Kidney (tissue), 14 donors: Measurements from ENCODE around the gene MTERF4. TPM values are rescaled to one million over a fixed set of nuclear protein-coding genes. Genes with fewer than 3 reads are reported as not detected.

ENCODE experiments used
- DNase-seq, 5 donors: peaks; one replicate each; pipeline ENCODE4 v3.0.0-alpha.2; 2013 to 2020
- FAIRE-seq: peaks from 2 replicates; lab custom pipeline; 2012; peaks lifted over from hg19 to GRCh38; lab: Jason Lieb, UNC
- H3K27ac ChIP-seq, 2 donors: one replicate each; pipeline ENCODE4 v1.7.0; 2013; ENCODE audit warnings: low read depth in 2 of 2, low read length in 2 of 2, inconsistent platforms in 1 of 2
- H3K27me3 ChIP-seq: one replicate; pipeline ENCODE4 v1.7.1; 2013; ENCODE audit warnings: low read length, inconsistent platforms; ENCODE audit not compliant: control insufficient read depth, insufficient read depth
- H3K36me3 ChIP-seq, 3 donors: one replicate each; pipeline versions ENCODE4 v1.7.0 to v1.7.1; 2013; ENCODE audit warnings: low read length in 3 of 3, control low read depth in 1 of 3, inconsistent platforms in 1 of 3; ENCODE audit not compliant: insufficient read depth in 3 of 3, control insufficient read depth in 2 of 3
- H3K4me1 ChIP-seq, 3 donors: one replicate each; pipeline versions ENCODE4 v1.7.0 to v1.7.1; 2013; ENCODE audit warnings: low read length in 3 of 3, inconsistent platforms in 1 of 3, low read depth in 1 of 3; ENCODE audit not compliant: control insufficient read depth in 2 of 3, insufficient read depth in 2 of 3
- H3K4me3 ChIP-seq, 3 donors: one replicate each; pipeline versions ENCODE4 v1.7.0 to v1.8.1; 2013; ENCODE audit warnings: low read length in 3 of 3, control low read depth in 1 of 3, inconsistent platforms in 1 of 3
- H3K9ac ChIP-seq, 3 donors: one replicate each; pipeline versions ENCODE4 v1.7.0 to v1.7.1; 2013; ENCODE audit warnings: low read length in 3 of 3, control low read depth in 1 of 3, inconsistent platforms in 1 of 3
- H3K9me3 ChIP-seq, 3 donors: one replicate each; pipeline versions ENCODE4 v1.7.0 to v1.7.1; 2013; ENCODE audit warnings: low read length in 3 of 3, control low read depth in 1 of 3, inconsistent platforms in 1 of 3; ENCODE audit not compliant: control insufficient read depth in 2 of 3, insufficient read depth in 1 of 3
- CTCF ChIP-seq: IDR thresholded peaks from 3 replicates; pipeline ENCODE4 v1.5.1; 2012; ENCODE audit warnings: mild to moderate bottlenecking, moderate library complexity, borderline replicate concordance; ENCODE audit not compliant: insufficient read depth; ENCODE audit errors: extremely low read depth
- intact Hi-C: fragments of 100-400 bp; cut with DNase I; formaldehyde crosslinking; loops from one replicate; pipeline ENCODE4 v1.11.1; 2022
- polyA plus RNA-seq: library from polyadenylated mRNA; stranded (reverse); fragments of 350-450 nt; fragmentation: Illumina TruSeq; extraction: RNeasy Lipid Tissue Mini Kit (QIAGEN cat#74804); gene quantifications from one replicate; pipeline ENCODE4 v1.2.3, GENCODE V29; 2014; ENCODE audit warnings: low read depth, low replicate concordance; ENCODE audit not compliant: insufficient read depth
- total RNA-seq: library from RNA; stranded (reverse); fragmentation: NEBNext Ultra II Directional; extraction: Animal tissue kit (Norgen Biotek cat#: 25700); gene quantifications from one replicate; pipeline ENCODE4 v1.2.1, GENCODE V29; 2021
- donor health status: control.
- donor health status: control.
- donor health status: control.
- donor health status: control.
- donor health status: control.
- donor health status: DM: yes; HTN: yes; CAD: no.
- donor health status: Normal renal cell carcinoma (clear cell type).

The MTERF4 gene
- total and polyA plus RNA-seq, 2 donors from 2014 or later, result 24.3 to 41.5 TPM

DNA sequence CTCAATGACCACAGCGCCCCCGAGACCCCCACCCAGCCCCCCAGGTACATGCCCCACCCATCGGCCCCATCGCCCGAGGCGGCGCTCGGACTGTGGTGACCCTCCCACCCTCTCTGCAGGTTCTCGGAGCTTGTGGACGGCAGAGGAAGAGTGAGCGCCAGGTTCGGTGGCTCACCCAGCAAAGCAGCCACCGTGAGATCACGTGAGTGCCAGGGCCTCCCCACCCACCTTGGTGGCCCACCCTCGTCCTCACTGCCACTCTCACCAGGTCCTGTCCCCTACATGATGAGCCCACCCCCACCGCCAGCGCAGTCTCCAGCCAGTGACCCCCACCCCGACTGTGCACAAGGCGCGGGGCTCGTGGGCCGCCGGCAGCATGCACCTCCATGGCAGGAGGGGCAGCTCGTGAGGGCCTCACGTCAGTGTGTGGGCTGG lies 30.4 kb downstream of the MTERF4 start:
- FAIRE-seq (no peak), DNase-seq (peak in 1 of 5 donors; percentile 69)
- intact Hi-C loops, result no loop called here
- no peak for TF ChIP-seq CTCF
- H3K27me3 ChIP-seq, result no peaks in the 10 kb centered on the region
- peaks cover 0 to 13% (median 6%) of the 10 kb centered on the region in 3 donors for H3K36me3 ChIP-seq
- no peak overlapping the region for H3K27ac ChIP-seq
- no peak overlapping the region for H3K9ac ChIP-seq
- H3K9me3 ChIP-seq, result no peaks in the 10 kb centered on the region
- no peaks in the 10 kb centered on the region for H3K4me1 ChIP-seq
- no peak overlapping the region for H3K4me3 ChIP-seq

DNA sequence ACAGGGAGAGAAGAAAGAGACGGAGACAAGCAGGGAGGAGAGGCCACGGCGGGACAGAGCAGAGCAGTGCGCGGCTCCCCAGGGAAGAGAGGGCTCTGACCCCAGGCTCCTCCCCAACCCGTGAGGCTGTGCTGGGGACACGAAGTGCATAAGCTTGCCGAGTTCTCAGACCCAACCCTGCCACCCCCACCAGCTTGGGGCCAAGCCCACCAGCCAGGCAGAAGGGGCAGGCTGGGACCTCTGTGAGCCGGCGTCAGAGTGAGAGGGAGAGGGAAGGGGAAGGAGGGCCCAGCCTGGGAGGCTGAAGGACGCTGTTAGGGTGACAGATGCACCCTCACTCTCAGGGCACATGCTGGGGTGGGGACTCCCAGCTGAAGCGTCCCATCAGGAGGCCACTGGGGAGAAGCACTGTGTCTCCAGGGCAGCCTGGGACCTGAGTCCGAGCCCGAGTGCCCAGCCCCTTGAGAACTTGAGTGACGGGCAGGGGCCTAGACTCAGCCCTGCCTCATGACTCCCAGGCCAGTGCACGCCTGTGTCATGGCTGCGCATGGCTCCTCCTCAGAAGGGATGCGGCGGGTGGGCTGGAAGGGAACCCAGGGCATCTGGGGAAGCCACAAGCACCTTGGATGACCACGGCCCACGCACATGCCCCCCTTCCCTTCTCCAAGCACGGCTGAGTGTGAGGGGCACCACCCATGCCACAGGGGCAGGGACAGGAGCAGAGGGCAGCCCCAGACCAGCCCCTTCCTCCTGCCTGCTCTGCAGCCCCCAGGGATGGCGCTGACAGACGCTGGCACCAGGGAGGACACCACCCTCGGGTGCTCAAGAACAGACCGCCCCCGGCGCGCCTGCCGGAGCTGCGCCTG lies 31.0 kb downstream of the MTERF4 start:
- TF ChIP-seq CTCF, result no peak
- Histone ChIP-seq H3K36me3 (peaks cover 0 to 13% (median 6%) of the 10 kb centered on the region in 3 donors), H3K4me1 (no peaks in the 10 kb centered on the region), H3K9ac (no peak overlapping the region), H3K27me3 (no peaks in the 10 kb centered on the region), H3K4me3 (no peak overlapping the region), H3K27ac (no peak overlapping the region), H3K9me3 (no peaks in the 10 kb centered on the region)
- DNase-seq (peak in 1 of 5 donors; percentile 71), FAIRE-seq (no peak)
- intact Hi-C loops, result no loop called here

DNA sequence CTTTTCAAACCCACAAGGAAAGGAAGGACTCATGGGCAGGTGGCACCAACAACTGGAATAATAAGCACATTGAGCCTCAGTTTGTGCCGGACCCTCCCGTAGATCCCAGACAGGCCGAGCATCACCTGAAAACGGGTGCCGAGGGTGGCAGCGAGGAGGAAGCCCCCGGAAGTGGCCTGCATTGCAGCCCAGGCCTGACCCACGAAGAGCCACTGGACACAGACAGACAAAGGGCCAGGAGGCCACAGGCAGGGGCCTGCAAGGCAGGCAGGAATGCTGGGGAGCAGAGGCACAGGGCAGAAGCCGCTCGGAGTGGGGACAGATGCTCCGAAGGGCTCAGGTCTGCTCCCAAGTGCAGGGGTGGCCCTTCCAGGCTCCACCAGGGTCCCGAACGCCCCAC lies 31.7 kb downstream of the MTERF4 start:
- Histone ChIP-seq H3K27me3 (no peaks in the 10 kb centered on the region), H3K36me3 (peaks cover 0 to 11% (median 6%) of the 10 kb centered on the region in 3 donors), H3K4me3 (no peak overlapping the region), H3K27ac (no peak overlapping the region), H3K4me1 (no peaks in the 10 kb centered on the region), H3K9me3 (no peaks in the 10 kb centered on the region), H3K9ac (no peak overlapping the region)
- no peak for TF ChIP-seq CTCF
- intact Hi-C loops, result no loop called here
- no peak for FAIRE-seq
- DNase-seq, result peak in 1 of 5 donors; percentile 59
